Dedifferentiated amniotic fluid mesenchymal stem cell (primary cell): Measurements from ENCODE around the gene CD38.

Experiments used
- DNase-seq: peaks from one replicate; pipeline ENCODE4 v3.0.0-alpha.2; 2016; ENCODE audit errors: extremely low spot score

Gene CD38

GRCh38 chr4:15897577-15897976 is 119.4 kb downstream of the CD38 start:
- DNase-seq = no peak

- no peak for DNase-seq
Observed at GRCh38 chr4:15898902-15899301, 120.8 kb downstream of the CD38 start.

GRCh38 chr4:15899511-15899910 is 121.4 kb downstream of the CD38 start:
- DNase-seq = no peak

- DNase-seq = no peak
Observed at GRCh38 chr4:15901007-15901406, 122.9 kb downstream of the CD38 start.

GRCh38 chr4:15901998-15902397 is 123.9 kb downstream of the CD38 start:
- no peak for DNase-seq

- DNase-seq = no peak
Observed at GRCh38 chr4:15902746-15903145, 124.6 kb downstream of the CD38 start.
